HEK293T (cell line): ENCODE measurements around the gene ANGEL1.

Experiments
- CTCF ChIA-PET: fragments of 350-600 bp; formaldehyde crosslinking; extraction: SDS; loops from one replicate; lab custom pipeline; 2021; ENCODE audit warnings: antibody characterized with exemption, inconsistent platforms; lab: Yijun Ruan, JAX
- POLR2A ChIA-PET: fragments of 350-600 bp; formaldehyde crosslinking; extraction: SDS; loops from one replicate; lab custom pipeline; 2020; ENCODE audit warnings: antibody characterized with exemption, inconsistent platforms; lab: Yijun Ruan, JAX
- DNase-seq: peaks from one replicate; pipeline ENCODE4 v3.0.0; 2012; ENCODE audit warnings: mixed read lengths; ENCODE audit errors: extremely low spot score
- ARNT ChIP-seq: fragments of 450-650 bp; IDR thresholded peaks from 2 replicates; pipeline ENCODE4 v1.6.1; 2017; ENCODE audit warnings: mild to moderate bottlenecking
- BHLHE40 ChIP-seq: fragments of 450-650 bp; IDR thresholded peaks from 2 replicates; pipeline ENCODE4 v1.6.1; 2016; ENCODE audit warnings: mild to moderate bottlenecking, moderate library complexity, borderline replicate concordance
- CTBP1 ChIP-seq: fragments of 450-650 bp; IDR thresholded peaks from 2 replicates; pipeline ENCODE4 v1.6.1; 2016; ENCODE audit warnings: borderline replicate concordance
- ELF4 ChIP-seq: fragments of 450-650 bp; IDR thresholded peaks from 2 replicates; pipeline ENCODE4 v1.6.1; 2017; ENCODE audit warnings: antibody characterized with exemption
- FOXA1 ChIP-seq: fragments of 450-650 bp; IDR thresholded peaks from 2 replicates; pipeline ENCODE4 v1.6.1; 2016; ENCODE audit warnings: mild to moderate bottlenecking
- FOXK2 ChIP-seq: fragments of 450-650 bp; IDR thresholded peaks from 2 replicates; pipeline ENCODE4 v1.6.1; 2016; ENCODE audit warnings: mild to moderate bottlenecking
- FOXM1 ChIP-seq: fragments of 450-650 bp; IDR thresholded peaks from 2 replicates; pipeline ENCODE4 v1.6.1; 2017; ENCODE audit warnings: mild to moderate bottlenecking, borderline replicate concordance
- HDGF ChIP-seq: fragments of 450-650 bp; IDR thresholded peaks from 2 replicates; pipeline ENCODE4 v1.6.1; 2017; ENCODE audit warnings: antibody characterized with exemption, borderline replicate concordance
- L3MBTL2 ChIP-seq: fragments of 450-650 bp; conservative IDR thresholded peaks from 2 replicates; pipeline ENCODE4 v1.6.1; 2016; ENCODE audit warnings: mild to moderate bottlenecking
- LEF1 ChIP-seq: fragments of 450-650 bp; IDR thresholded peaks from 2 replicates; pipeline ENCODE4 v1.6.1; 2017; ENCODE audit warnings: mild to moderate bottlenecking, borderline replicate concordance
- NFRKB ChIP-seq: fragments of 450-650 bp; IDR thresholded peaks from 2 replicates; pipeline ENCODE4 v1.6.1; 2016; ENCODE audit warnings: mild to moderate bottlenecking, moderate library complexity
- SP1 ChIP-seq: fragments of 450-650 bp; IDR thresholded peaks from 2 replicates; pipeline ENCODE4 v1.6.1; 2017
- SUZ12 ChIP-seq: fragments of 450-650 bp; IDR thresholded peaks from 2 replicates; pipeline ENCODE4 v1.6.1; 2016; ENCODE audit warnings: mild to moderate bottlenecking
- TARDBP ChIP-seq: fragments of 450-650 bp; IDR thresholded peaks from 2 replicates; pipeline ENCODE4 v1.6.1; 2016
- ZNF384 ChIP-seq: fragments of 450-650 bp; IDR thresholded peaks from 2 replicates; pipeline ENCODE4 v1.6.1; 2016
- TF ChIP-seq, protein P1 (sequence below): fragments of 450-650 bp; IDR thresholded peaks from 2 replicates; pipeline ENCODE4 v1.6.1; 2016

The ANGEL1 gene

GRCh38 chr14:76814726-76815645 is 2.3 kb upstream of the ANGEL1 start:
- POLR2A ChIA-PET: no interaction called here
- CTCF ChIA-PET: no interaction called here

DNA sequence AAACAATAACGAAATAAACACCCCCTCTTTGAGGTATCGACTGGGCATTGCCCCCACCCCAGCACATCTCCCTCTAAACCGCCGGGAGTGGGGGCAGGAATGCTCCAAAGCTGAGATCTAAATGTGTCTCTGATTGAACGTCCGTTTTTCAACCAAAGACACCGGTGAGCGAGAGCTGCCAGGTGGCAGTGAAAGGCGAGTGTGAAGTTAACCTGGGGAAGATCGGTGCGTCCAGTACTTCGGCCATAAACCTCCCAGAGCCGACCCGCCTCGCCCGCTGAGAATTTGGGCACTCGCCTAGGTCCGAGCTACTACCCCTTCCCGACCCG is 625 bp downstream of the ANGEL1 start:
- CTCF ChIA-PET: no interaction called here

More at GRCh38 chr14:76814726-76815645, 2.3 kb upstream of the ANGEL1 start:
- DNase-seq: no peak
- no peak for TF ChIP-seq NFRKB

GRCh38 chr14:76811561-76811960 is 1.1 kb downstream of the ANGEL1 start:
- ChIA-PET POLR2A (interaction anchor here (0.7 to 1.8 kb wide), 10 partner anchors 12 to 264 kb away, joined by 3 to 8 read pairs (median 4); partner anchors contain the start of gene LRRC74A), CTCF (interaction anchor here (0.6 to 1.1 kb wide), 8 partner anchors 12 to 669 kb away, joined by 3 to 6 read pairs (median 4); no protein-coding TSS in a partner anchor)

More for the DNA sequence above, 625 bp downstream of the ANGEL1 start:
- no peak for TF ChIP-seq BHLHE40
- no peak for TF ChIP-seq L3MBTL2
- TF ChIP-seq, protein P1, sequence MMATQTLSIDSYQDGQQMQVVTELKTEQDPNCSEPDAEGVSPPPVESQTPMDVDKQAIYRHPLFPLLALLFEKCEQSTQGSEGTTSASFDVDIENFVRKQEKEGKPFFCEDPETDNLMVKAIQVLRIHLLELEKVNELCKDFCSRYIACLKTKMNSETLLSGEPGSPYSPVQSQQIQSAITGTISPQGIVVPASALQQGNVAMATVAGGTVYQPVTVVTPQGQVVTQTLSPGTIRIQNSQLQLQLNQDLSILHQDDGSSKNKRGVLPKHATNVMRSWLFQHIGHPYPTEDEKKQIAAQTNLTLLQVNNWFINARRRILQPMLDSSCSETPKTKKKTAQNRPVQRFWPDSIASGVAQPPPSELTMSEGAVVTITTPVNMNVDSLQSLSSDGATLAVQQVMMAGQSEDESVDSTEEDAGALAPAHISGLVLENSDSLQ: no peak
- no peak for TF ChIP-seq FOXA1
- no peak for TF ChIP-seq SUZ12
- no peak for TF ChIP-seq ARNT
- TF ChIP-seq LEF1: no peak
- no peak for TF ChIP-seq ELF4
- no peak for TF ChIP-seq FOXM1
- no peak for TF ChIP-seq ZNF384
- TF ChIP-seq SP1: no peak
- TF ChIP-seq HDGF: no peak
- no peak for TF ChIP-seq FOXK2
- no peak for TF ChIP-seq CTBP1
- no peak for TF ChIP-seq TARDBP
- no peak for TF ChIP-seq NFRKB
- DNase-seq: peak; percentile 20
- POLR2A ChIA-PET: interaction anchor here (0.6 to 1.8 kb wide), 15 partner anchors 10 to 264 kb away, joined by 3 to 8 read pairs (median 4); partner anchors contain the start of gene LRRC74A

GRCh38 chr14:76810953-76811400 is 1.7 kb downstream of the ANGEL1 start:
- DNase-seq: peak; percentile 33
- POLR2A ChIA-PET: interaction anchor here (0.7 to 1.8 kb wide), 6 partner anchors 11 to 458 kb away, joined by 3 to 7 read pairs (median 3); no protein-coding TSS in a partner anchor
- CTCF ChIA-PET: interaction anchor here (0.6 to 1.1 kb wide), 9 partner anchors 11 to 669 kb away, joined by 3 to 6 read pairs (median 3); no protein-coding TSS in a partner anchor
- TF ChIP-seq FOXK2: no peak
- no peak for TF ChIP-seq BHLHE40
- TF ChIP-seq, protein P1: no peak
- TF ChIP-seq ARNT: no peak
- TF ChIP-seq ELF4: no peak
- no peak for TF ChIP-seq TARDBP
- TF ChIP-seq NFRKB: no peak
- no peak for TF ChIP-seq SUZ12
- no peak for TF ChIP-seq SP1
- TF ChIP-seq FOXA1: no peak
- TF ChIP-seq CTBP1: no peak
- no peak for TF ChIP-seq ZNF384
- no peak for TF ChIP-seq L3MBTL2
- TF ChIP-seq HDGF: no peak

More at GRCh38 chr14:76811561-76811960, 1.1 kb downstream of the ANGEL1 start:
- no peak for DNase-seq
- TF ChIP-seq ELF4 (no peak), NFRKB (no peak), SUZ12 (no peak), ARNT (no peak), HDGF (no peak), FOXK2 (no peak), ZNF384 (no peak), TARDBP (no peak), SP1 (no peak), LEF1 (no peak), FOXA1 (no peak), BHLHE40 (no peak), FOXM1 (no peak)
- TF ChIP-seq, protein P1: no peak

DNA sequence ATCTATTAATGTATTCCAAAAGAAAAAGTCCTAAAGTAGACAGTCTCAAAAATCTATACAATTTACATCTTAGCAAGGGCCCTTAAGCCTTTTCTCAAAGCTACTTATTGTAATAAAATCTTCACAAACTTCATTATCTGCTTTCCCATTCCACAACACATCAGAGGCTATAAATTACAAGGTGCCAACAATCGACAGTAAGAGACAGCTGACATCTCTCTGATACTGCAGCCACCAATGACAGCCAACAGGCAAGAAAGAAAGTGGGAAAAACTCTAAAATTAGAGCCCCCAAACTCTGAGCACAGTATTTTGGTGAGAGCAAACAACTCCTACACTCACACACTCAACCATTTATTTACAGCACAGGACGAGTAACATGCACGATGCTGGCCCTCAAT is 2.2 kb downstream of the ANGEL1 start:
- TF ChIP-seq, protein P1: peak; percentile 75
- TF ChIP-seq ZNF384: no peak
- ChIA-PET POLR2A (interaction anchor here (0.7 to 1.8 kb wide), 4 partner anchors 11 to 458 kb away, joined by 3 to 7 read pairs (median 3); no protein-coding TSS in a partner anchor), CTCF (interaction anchor here (0.7 to 1.6 kb wide), 7 partner anchors 11 to 341 kb away, joined by 3 to 6 read pairs (median 3); no protein-coding TSS in a partner anchor)
- no peak for DNase-seq
